ENCODE results near the gene GPM6B.
A peak's percentile ranks its signal among the peaks of the same experiment; 100 is the strongest.

- TF ChIP-seq CTCF (IDR thresholded peaks at IDR 0.05 in 8 of 11, conservative IDR thresholded peaks at IDR 0.05 in 3 of 11) = peak in 10 of 11 experiments; percentile 34 to 60 (median 48)
- TF ChIP-seq POLR2AphosphoS5 (IDR thresholded peaks at IDR 0.05) = no peak
Observed at GRCh38 chrX:13750204-13750603, 66.7 kb downstream of the GPM6B start.
